ENCODE measurements around the gene PLCD1.
"Not testable (repeated sequence)": the region's sequence is repeated elsewhere in the genome, so short reads cannot be mapped to it uniquely, and the experiment has no call there.

The PLCD1 gene

DNA sequence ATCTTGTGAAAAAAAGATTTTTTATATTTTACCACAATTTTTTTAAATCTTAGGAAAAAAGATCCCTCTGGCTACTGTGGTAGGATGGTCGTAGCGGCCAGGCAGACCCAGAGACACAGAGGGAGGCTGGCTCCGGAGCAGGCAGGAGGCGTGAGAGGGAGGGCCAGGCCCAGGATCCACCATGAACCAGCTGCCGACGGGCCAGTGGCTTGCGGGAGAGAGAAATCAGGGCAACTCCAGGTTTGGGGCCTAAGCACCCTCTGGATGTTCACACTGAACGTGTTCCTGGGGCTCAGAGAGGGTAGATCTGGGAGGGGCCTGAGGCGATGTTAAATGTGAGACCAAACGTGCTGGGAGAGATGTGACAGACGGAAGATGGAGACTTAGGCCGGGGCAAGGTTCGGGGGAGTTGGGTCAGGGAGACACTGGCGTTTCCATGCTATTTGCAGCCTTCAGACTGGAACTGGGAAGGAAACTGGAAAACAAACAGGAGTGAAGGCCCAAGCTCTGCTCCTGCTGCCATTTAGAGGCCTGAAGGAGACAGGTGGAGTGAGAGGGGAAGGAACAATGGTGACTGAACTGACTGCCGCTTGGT lies 40.4 kb downstream of the PLCD1 start:
- Histone ChIP-seq H3K9me3 (replicated peaks; ENCODE audit: low read length) (no peaks in the 10 kb centered on the region), H3K36me3 (ENCODE audit: insufficient read depth, low read length) (peaks cover 12% of the 10 kb centered on the region), H3K4me3 (ENCODE audit: low read length) (no peak overlapping the region), H3K4me2 (ENCODE audit: low read length) (no peak overlapping the region), H3K4me1 (ENCODE audit: control insufficient read depth, insufficient read depth, low read length) (peaks cover 6% of the 10 kb centered on the region), H3K9ac (ENCODE audit: low read depth, low read length) (no peak overlapping the region), H3K27me3 (ENCODE audit: control insufficient read depth, insufficient read depth, low read length) (no peaks in the 10 kb centered on the region)

DNA sequence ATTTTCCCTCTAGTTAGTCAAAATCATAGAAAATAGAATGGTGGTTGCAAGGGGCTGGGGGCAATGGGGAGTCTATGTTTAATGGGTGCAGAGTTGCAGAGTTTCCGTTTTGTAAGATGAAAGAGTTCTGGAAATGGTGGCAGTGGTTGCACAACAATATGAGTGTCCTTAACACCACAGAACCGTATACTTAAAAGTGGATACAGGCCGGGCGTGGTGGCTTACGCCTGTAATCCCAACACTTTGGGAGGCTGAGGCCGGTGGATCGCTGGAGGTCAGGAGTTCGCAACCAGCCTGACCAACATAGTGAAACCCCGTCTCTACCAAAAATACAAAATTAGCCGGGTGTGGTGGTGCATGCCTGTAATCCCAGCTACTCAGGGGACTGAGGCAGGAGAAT lies 41.1 kb downstream of the PLCD1 start:
- not testable (repeated sequence) for H3K9me3 ChIP-seq (replicated peaks; ENCODE audit: low read length); H3K4me3 ChIP-seq (ENCODE audit: low read length); H3K9ac ChIP-seq (ENCODE audit: low read depth, low read length); H3K27me3 ChIP-seq (ENCODE audit: control insufficient read depth, insufficient read depth, low read length); H3K4me2 ChIP-seq (ENCODE audit: low read length); H3K4me1 ChIP-seq (ENCODE audit: control insufficient read depth, insufficient read depth, low read length)
- peaks cover 16% of the 10 kb centered on the region for H3K36me3 ChIP-seq (ENCODE audit: insufficient read depth, low read length)

DNA sequence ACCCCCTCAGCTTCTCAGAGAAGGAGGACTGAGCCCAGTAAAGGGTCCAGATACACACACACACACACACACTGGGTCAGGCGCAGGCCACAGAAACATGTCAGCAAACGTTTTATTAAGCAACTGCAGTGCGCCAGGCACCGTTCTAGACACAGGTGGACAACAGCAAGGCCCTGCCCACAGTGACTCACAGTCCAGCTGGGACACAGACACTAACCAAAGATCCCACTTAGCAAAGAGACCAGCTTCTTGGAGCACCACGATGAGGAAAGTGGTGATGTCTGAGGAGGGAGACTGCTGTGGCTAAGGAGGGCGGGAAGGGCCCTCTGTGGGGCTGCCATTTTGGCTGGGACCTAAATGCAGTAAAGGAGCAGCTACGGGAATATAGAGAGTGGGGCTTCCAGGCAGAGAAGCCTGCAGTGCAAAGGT lies 41.7 kb downstream of the PLCD1 start:
- no peaks in the 10 kb centered on the region for H3K4me1 ChIP-seq (ENCODE audit: control insufficient read depth, insufficient read depth, low read length)
- H3K9me3 ChIP-seq (replicated peaks; ENCODE audit: low read length): no peaks in the 10 kb centered on the region
- H3K4me2 ChIP-seq (ENCODE audit: low read length): no peak overlapping the region
- H3K36me3 ChIP-seq (ENCODE audit: insufficient read depth, low read length): peaks cover 16% of the 10 kb centered on the region
- H3K4me3 ChIP-seq (ENCODE audit: low read length): no peak overlapping the region
- no peaks in the 10 kb centered on the region for H3K27me3 ChIP-seq (ENCODE audit: control insufficient read depth, insufficient read depth, low read length)
- H3K9ac ChIP-seq (ENCODE audit: low read depth, low read length): no peak overlapping the region

DNA sequence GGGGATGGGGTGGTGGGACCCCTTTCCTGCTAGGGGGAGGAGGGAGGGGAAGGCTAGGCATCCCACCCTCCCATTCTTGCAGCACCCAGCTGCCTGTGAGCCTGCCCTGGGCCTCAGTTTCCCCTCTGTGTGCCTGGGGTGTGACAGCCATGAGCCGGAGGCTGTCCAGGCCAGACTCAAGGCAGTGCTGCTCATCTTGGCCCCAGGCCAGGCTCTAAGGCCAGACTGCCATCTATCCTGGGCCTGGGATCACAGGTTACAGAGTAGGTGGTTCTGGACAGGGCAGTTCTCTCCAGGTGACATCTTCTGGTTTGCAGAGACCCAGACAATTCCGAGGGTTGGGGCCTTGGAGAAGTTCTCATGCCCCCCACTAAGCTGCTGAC lies 42.1 kb downstream of the PLCD1 start:
- no peak overlapping the region for H3K9ac ChIP-seq (ENCODE audit: low read depth, low read length)
- no peaks in the 10 kb centered on the region for H3K4me1 ChIP-seq (ENCODE audit: control insufficient read depth, insufficient read depth, low read length)
- no peak overlapping the region for H3K4me2 ChIP-seq (ENCODE audit: low read length)
- H3K36me3 ChIP-seq (ENCODE audit: insufficient read depth, low read length): peaks cover 20% of the 10 kb centered on the region
- H3K4me3 ChIP-seq (ENCODE audit: low read length): no peak overlapping the region
- no peaks in the 10 kb centered on the region for H3K27me3 ChIP-seq (ENCODE audit: control insufficient read depth, insufficient read depth, low read length)
- no peaks in the 10 kb centered on the region for H3K9me3 ChIP-seq (replicated peaks; ENCODE audit: low read length)

DNA sequence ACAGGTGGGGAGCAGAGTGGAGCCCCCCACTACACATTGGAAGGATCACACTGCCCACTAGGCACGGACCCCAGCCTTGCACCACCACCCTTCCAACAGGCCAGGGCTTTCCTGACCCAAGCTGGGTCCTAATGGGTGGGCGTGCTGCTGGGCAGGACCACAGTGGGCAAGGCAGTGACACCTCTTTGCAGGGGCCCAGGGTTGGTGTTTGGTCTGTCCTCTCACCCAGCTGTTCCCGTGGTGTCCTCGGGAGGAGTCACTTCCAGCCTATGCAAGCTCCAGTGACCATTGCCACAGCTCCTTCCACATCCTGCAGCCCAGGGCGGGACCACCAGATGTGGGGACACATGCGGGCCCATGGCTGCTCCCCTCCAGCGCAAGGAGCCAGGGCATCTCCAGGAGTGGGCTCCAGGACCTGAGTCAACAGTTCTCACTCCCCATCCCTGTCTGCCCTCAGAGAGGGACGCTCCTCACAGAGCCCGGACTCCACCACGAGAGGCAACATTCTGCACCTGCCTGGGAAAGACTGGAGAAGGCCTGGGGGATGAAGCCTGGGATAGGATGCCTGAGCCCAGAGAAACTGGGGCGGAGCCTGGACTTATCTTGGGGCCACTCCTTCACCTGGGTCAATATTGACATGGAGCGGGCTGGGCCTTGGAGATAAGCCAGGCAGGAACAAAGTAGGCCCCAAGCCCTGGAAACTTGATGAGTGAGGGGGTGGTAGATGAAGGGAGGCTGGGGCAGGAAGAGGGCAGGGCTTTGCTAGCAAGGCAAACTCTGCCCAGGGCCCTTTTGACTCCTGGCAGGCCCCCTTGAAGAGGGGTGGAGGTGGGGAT lies 42.7 kb downstream of the PLCD1 start:
- H3K9me3 ChIP-seq (replicated peaks; ENCODE audit: low read length): no peaks in the 10 kb centered on the region
- H3K27me3 ChIP-seq (ENCODE audit: control insufficient read depth, insufficient read depth, low read length): no peaks in the 10 kb centered on the region
- no peaks in the 10 kb centered on the region for H3K4me1 ChIP-seq (ENCODE audit: control insufficient read depth, insufficient read depth, low read length)
- H3K4me2 ChIP-seq (ENCODE audit: low read length): no peak overlapping the region
- peaks cover 26% of the 10 kb centered on the region for H3K36me3 ChIP-seq (ENCODE audit: insufficient read depth, low read length)
- no peak overlapping the region for H3K4me3 ChIP-seq (ENCODE audit: low read length)
- no peak overlapping the region for H3K9ac ChIP-seq (ENCODE audit: low read depth, low read length)

DNA sequence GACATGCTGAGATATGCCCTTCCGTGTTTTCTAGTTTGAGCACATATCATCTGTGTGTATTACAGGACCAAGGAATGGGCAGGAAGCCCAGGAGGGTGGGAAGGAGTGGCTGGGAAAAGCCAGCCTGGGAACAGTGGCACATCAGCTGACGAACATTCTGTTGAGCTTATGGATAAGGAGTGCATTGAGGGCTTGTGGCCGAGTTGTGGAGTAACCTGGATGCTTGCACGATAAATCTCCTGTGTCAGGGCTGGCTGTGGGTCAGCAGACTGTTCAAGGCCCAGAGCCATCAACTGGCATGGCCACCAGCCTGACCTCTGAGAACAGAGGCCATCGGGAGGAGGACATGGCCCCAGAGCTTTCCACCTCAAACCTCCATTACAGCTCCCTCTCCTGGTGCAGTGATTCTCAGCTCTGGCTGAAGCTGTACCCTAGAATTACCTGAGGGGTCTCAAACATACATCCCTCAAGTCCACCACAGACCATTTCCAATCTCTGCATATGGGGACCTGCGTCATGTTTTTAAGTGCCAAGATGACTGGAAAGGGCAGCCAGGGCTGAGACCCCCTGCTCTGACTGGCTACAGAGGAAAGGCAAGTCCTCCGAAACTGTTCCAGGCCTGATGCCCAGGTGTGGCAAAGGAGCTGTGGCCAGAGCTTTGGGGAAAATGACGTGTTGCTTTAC lies 43.7 kb downstream of the PLCD1 start:
- Histone ChIP-seq H3K4me1 (ENCODE audit: control insufficient read depth, insufficient read depth, low read length) (peaks cover under 1% of the 10 kb centered on the region), H3K9ac (ENCODE audit: low read depth, low read length) (no peak overlapping the region)

DNA sequence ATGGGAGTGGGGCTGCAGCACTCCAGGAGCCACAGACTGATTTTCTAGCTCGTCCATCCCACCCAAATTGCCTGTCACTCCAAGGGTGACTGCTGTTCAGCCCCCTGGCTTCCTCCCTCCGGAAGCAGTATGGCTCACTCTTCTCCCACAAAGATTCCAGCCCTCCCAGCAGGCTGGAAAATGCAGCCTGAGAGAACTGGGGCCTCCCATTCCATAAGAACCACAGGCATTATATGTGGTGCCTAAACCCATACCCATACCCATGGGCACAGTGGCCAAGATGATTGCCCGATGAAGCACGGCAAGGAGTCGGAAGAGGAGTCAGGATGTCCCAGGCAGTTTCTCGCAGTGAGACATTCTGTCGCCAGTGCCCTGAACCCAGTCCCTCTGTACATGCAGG lies 44.8 kb downstream of the PLCD1 start:
- Histone ChIP-seq H3K9me3 (replicated peaks; ENCODE audit: low read length) (no peaks in the 10 kb centered on the region), H3K4me3 (ENCODE audit: low read length) (no peak overlapping the region), H3K4me1 (ENCODE audit: control insufficient read depth, insufficient read depth, low read length) (peaks cover 4% of the 10 kb centered on the region), H3K9ac (ENCODE audit: low read depth, low read length) (no peak overlapping the region), H3K27me3 (ENCODE audit: control insufficient read depth, insufficient read depth, low read length) (no peaks in the 10 kb centered on the region), H3K4me2 (ENCODE audit: low read length) (no peak overlapping the region), H3K36me3 (ENCODE audit: insufficient read depth, low read length) (peaks cover 40% of the 10 kb centered on the region)

More for the DNA sequence above, 43.7 kb downstream of the PLCD1 start:
- Histone ChIP-seq H3K36me3 (ENCODE audit: insufficient read depth, low read length) (peaks cover 32% of the 10 kb centered on the region), H3K4me3 (ENCODE audit: low read length) (no peak overlapping the region), H3K9me3 (replicated peaks; ENCODE audit: low read length) (no peaks in the 10 kb centered on the region), H3K27me3 (ENCODE audit: control insufficient read depth, insufficient read depth, low read length) (no peaks in the 10 kb centered on the region), H3K4me2 (ENCODE audit: low read length) (no peak overlapping the region)

DNA sequence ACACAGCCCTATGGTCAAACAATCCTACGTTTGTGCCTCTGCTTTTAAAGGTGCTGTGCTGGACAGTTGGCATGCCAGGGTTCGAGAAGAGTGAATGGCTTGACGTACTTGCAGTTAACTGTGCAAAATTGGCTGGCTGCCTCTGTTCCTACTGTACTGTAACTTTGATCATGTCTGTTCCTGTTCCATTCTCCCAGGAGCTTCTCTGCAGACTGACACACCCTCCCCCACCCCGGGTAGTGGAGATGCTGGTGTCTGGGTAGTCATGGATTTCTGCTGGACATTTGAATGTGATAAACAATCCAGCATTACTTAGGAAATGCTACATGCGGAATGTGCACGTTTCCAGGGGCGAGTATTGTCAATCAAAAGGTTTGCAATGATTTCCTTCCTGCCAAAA lies 45.4 kb downstream of the PLCD1 start:
- Histone ChIP-seq H3K4me3 (ENCODE audit: low read length) (no peak overlapping the region), H3K27me3 (ENCODE audit: control insufficient read depth, insufficient read depth, low read length) (no peaks in the 10 kb centered on the region), H3K36me3 (ENCODE audit: insufficient read depth, low read length) (peaks cover 40% of the 10 kb centered on the region), H3K9ac (ENCODE audit: low read depth, low read length) (no peak overlapping the region), H3K9me3 (replicated peaks; ENCODE audit: low read length) (no peaks in the 10 kb centered on the region), H3K4me2 (ENCODE audit: low read length) (no peak overlapping the region), H3K4me1 (ENCODE audit: control insufficient read depth, insufficient read depth, low read length) (peaks cover 4% of the 10 kb centered on the region)

DNA sequence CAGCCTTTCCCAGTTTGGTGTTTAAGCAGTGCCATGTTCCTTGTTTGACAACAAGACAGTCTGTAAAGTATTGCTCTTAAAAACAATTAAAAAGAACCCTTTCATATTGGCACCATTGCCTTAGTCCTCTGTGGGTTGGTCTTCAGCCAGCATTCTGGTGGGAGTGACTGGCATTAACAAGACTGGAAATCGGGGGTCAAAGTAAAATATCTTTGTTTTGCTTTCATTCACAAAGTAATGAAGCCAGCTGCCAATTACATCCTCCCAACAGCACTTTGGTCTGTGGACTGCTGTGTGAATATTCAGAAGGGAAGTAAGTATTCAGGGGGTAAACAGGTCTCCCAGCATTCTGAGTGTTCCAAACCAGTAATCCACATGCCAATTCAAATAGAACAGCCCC lies 47.1 kb downstream of the PLCD1 start:
- no peak overlapping the region for H3K4me3 ChIP-seq (ENCODE audit: low read length)
- H3K4me2 ChIP-seq (ENCODE audit: low read length): no peak overlapping the region
- peaks cover 4% of the 10 kb centered on the region for H3K4me1 ChIP-seq (ENCODE audit: control insufficient read depth, insufficient read depth, low read length)
- H3K9ac ChIP-seq (ENCODE audit: low read depth, low read length): no peak overlapping the region
- H3K9me3 ChIP-seq (replicated peaks; ENCODE audit: low read length): no peaks in the 10 kb centered on the region
- H3K36me3 ChIP-seq (ENCODE audit: insufficient read depth, low read length): peaks cover 40% of the 10 kb centered on the region
- H3K27me3 ChIP-seq (ENCODE audit: control insufficient read depth, insufficient read depth, low read length): no peaks in the 10 kb centered on the region

DNA sequence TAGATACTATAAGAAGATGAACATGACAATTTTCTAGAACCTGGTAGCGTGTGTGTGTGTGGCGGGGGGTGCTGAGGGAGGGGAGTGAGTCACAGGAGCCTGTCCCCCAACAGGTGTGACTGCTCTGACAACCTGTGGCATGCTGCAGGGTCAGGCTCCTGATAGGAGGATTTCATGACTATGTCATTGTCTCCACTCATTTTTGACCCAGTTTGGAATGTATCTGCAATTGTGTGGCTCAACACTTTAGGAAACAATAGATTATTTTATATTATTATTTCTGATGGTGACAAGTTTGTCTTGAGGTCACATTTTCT lies 48.1 kb downstream of the PLCD1 start:
- Histone ChIP-seq H3K4me1 (ENCODE audit: control insufficient read depth, insufficient read depth, low read length) (peaks cover 4% of the 10 kb centered on the region), H3K9ac (ENCODE audit: low read depth, low read length) (no peak overlapping the region), H3K36me3 (ENCODE audit: insufficient read depth, low read length) (peaks cover 49% of the 10 kb centered on the region)

DNA sequence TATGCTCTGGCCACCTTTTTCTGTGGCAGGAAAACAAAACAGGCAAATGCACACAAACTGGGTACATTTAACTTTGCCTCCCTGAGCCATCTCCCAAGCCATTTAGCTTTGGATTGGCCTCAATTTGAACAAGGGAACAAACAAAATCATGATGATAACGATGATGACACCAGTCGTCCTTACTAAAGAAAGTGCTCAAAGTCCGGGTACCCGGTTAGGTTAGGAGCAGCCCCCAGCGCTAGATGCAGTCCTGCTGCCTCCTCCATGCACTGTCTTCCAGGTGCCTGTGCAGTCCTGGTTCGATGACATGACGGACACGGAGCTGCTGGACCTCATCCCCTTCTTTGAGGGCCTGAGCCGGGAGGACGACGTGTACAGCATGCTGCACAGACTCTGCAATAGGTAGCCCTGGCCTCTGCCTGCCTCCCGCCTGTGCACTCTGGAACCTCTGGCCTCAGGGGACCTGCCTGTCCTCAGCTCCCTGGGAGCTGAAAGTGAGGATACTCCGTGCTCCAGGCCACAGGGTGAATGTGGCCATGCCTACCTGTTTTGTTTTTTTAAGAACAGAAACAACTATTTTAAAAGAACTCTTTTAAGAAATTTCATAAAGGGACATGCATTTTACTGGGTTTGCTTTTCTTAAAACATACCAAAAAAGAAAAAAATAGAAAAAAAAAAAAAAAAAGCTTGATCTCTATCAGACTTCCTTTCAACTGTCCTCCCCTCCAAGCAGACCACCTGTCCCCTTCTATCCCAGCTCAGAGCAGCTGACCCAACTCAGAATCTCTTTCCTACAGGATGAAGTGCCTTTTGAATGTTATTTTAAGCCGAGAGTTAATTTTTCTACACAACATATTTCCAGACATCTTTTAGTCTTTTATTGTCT lies 48.7 kb downstream of the PLCD1 start:
- H3K9me3 ChIP-seq (replicated peaks; ENCODE audit: low read length): no peaks in the 10 kb centered on the region
- peaks cover 55% of the 10 kb centered on the region for H3K36me3 ChIP-seq (ENCODE audit: insufficient read depth, low read length)
- H3K4me2 ChIP-seq (ENCODE audit: low read length): no peak overlapping the region
- H3K9ac ChIP-seq (ENCODE audit: low read depth, low read length): no peak overlapping the region
- peaks cover 4% of the 10 kb centered on the region for H3K4me1 ChIP-seq (ENCODE audit: control insufficient read depth, insufficient read depth, low read length)
- no peaks in the 10 kb centered on the region for H3K27me3 ChIP-seq (ENCODE audit: control insufficient read depth, insufficient read depth, low read length)
- no peak overlapping the region for H3K4me3 ChIP-seq (ENCODE audit: low read length)

More for the DNA sequence above, 48.1 kb downstream of the PLCD1 start:
- Histone ChIP-seq H3K9me3 (replicated peaks; ENCODE audit: low read length) (no peaks in the 10 kb centered on the region), H3K27me3 (ENCODE audit: control insufficient read depth, insufficient read depth, low read length) (no peaks in the 10 kb centered on the region), H3K4me2 (ENCODE audit: low read length) (no peak overlapping the region), H3K4me3 (ENCODE audit: low read length) (no peak overlapping the region)
